Bronchial epithelial cell (primary cell): Measurements from ENCODE around the gene SNCA. TPM values are rescaled to one million over a fixed set of nuclear protein-coding genes. Genes with fewer than 3 reads are reported as not detected.
A peak's percentile ranks its signal among the peaks of the same experiment; 100 is the strongest.

Experiments
- DNase-seq: peaks from one replicate; pipeline ENCODE4 v3.0.0-alpha.2; 2010; ENCODE audit warnings: low read depth
- FAIRE-seq: peaks from 2 replicates; lab custom pipeline; 2011; peaks lifted over from hg19 to GRCh38; lab: Jason Lieb, UNC
- H3K27me3 ChIP-seq: 2 replicates; pipeline ENCODE4 v1.5.1; 2011; ENCODE audit warnings: low read length; ENCODE audit not compliant: control insufficient read depth, insufficient read depth
- H3K36me3 ChIP-seq: 2 replicates; pipeline ENCODE4 v1.5.1; 2011; ENCODE audit warnings: low read length; ENCODE audit not compliant: control insufficient read depth, insufficient read depth
- H3K4me3 ChIP-seq: 2 replicates; pipeline ENCODE4 v1.5.1; 2011; ENCODE audit warnings: mild to moderate bottlenecking, low read depth, low read length, control low read depth
- total RNA-seq: library from RNA; depleted of rRNA; stranded (reverse); fragments of >200 nt; gene quantifications from 2 replicates; pipeline ENCODE4 v1.2.1, GENCODE V29; 2014
- TF ChIP-seq, protein P1 (sequence below): IDR thresholded peaks from 2 replicates; pipeline ENCODE4 v1.5.1; 2011; ENCODE audit warnings: mild to moderate bottlenecking, moderate library complexity, low read length, control low read depth, inconsistent platforms; ENCODE audit not compliant: insufficient read depth, severe bottlenecking

Gene SNCA
- total RNA-seq, 1 donor from 2014 or later: 31.6 TPM

DNA sequence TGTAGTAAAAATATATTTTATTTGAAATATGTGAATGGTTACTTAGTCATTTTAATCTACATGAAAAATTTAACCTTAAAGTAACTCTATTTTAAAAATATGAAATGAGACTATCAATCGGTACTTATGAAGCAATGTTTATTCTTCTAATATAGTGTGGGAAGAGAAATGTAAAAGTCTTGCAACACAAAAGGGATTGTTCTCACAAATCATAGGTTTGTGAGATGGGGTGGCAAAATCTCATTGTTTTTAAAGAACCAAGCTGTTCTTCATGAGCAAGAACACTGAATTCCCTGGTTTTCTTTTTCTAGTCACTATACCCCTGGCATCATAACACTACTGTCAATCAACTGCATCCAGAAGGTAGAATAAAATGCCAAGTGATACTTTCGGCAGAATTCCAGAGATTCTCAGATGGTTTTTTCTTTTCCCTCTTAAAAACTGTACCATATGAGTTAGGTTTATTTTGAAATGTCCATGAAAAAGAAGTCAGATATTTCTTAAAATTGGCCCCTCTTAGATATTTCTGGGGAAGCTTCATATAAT, 52.2 kb downstream of the SNCA start:
- no peaks in the 10 kb centered on the region for H3K27me3 ChIP-seq
- DNase-seq: no peak
- no peak for FAIRE-seq
- TF ChIP-seq, protein P1, sequence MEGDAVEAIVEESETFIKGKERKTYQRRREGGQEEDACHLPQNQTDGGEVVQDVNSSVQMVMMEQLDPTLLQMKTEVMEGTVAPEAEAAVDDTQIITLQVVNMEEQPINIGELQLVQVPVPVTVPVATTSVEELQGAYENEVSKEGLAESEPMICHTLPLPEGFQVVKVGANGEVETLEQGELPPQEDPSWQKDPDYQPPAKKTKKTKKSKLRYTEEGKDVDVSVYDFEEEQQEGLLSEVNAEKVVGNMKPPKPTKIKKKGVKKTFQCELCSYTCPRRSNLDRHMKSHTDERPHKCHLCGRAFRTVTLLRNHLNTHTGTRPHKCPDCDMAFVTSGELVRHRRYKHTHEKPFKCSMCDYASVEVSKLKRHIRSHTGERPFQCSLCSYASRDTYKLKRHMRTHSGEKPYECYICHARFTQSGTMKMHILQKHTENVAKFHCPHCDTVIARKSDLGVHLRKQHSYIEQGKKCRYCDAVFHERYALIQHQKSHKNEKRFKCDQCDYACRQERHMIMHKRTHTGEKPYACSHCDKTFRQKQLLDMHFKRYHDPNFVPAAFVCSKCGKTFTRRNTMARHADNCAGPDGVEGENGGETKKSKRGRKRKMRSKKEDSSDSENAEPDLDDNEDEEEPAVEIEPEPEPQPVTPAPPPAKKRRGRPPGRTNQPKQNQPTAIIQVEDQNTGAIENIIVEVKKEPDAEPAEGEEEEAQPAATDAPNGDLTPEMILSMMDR: no peak
- no peaks in the 10 kb centered on the region for H3K36me3 ChIP-seq
- no peak overlapping the region for H3K4me3 ChIP-seq

DNA sequence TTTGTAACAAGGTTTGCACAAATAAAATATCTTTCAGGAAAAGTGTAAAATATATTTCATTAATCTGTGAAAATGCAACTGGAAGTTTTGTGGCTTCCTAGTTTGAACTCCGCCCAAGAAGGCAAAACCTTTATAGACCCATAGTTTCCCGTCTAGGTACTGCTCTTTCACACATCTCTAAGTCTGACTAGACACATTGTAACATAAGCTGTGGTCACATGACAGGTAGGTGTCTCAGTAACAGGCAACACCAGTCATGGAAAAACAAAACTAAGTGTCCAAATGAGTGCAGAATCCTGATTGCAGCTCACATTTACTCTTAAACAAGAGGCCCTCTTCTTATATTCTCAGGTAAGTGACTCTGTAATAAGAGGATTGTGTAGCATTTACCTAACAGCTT, 55.6 kb downstream of the SNCA start:
- H3K36me3 ChIP-seq: no peaks in the 10 kb centered on the region
- TF ChIP-seq, protein P1: no peak
- H3K4me3 ChIP-seq: no peak overlapping the region
- no peaks in the 10 kb centered on the region for H3K27me3 ChIP-seq
- DNase-seq (peak; percentile 24), FAIRE-seq (no peak)

DNA sequence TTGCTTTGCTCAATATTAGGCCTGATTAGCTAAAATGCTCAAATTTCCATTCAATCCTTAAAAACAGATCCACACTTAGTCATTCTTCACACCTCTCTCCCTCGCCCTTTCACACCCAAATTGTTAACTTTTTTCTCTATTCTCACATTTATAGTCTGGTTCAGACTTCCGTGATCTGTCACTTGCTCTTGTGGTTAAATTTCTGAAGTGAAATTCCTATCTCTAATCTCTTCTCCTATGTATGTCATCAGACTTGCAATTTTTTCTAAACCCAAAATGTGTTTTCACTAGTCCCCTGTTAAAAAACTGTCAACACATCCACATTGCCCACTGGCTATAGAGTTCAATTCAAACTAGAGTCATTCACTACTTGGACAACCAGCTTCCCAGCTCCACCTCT, 63.2 kb downstream of the SNCA start:
- TF ChIP-seq, protein P1: no peak
- Histone ChIP-seq H3K36me3 (no peaks in the 10 kb centered on the region), H3K27me3 (no peaks in the 10 kb centered on the region), H3K4me3 (no peak overlapping the region)
- DNase-seq: no peak
- FAIRE-seq: no peak

DNA sequence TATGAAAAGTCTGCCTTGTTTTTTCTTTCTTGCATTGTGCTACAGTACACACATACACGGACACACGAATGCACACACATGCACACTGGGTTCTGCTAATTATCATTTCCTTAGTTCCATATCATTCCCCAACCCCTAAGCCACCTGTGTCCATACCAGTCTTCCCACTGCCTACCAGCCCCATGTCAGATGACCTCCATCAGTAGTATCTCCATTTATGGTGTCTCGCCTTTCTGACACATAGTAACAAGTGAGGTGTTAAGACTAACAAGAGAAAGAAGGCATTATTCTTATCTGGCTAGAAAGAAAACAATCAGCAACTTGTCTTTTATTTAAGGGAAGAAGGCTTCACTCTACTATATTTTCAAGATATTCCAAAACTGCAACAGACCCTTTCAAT, 67.1 kb downstream of the SNCA start:
- TF ChIP-seq, protein P1: no peak
- Histone ChIP-seq H3K27me3 (no peaks in the 10 kb centered on the region), H3K36me3 (no peaks in the 10 kb centered on the region), H3K4me3 (no peak overlapping the region)
- no peak for DNase-seq
- no peak for FAIRE-seq

DNA sequence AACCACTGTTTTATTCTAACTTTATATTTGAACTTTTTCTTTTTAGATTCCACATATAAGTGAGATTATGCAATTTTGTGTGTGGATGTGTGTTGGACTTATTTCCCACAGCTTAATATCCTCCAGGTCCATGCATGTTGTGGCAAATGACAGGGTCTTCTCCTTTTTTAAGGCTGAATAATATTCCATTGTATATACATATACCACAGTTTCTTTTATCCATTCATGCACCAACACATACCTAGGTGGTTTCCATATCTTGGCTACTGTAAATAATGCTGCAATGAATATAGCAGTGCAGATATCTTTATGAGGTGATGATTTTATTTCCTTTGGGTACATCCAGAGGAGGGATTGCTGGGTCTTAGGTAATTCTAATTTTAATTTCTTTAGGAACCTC, 69.0 kb downstream of the SNCA start:
- TF ChIP-seq, protein P1: no peak
- Histone ChIP-seq H3K36me3 (no peaks in the 10 kb centered on the region), H3K4me3 (no peak overlapping the region), H3K27me3 (no peaks in the 10 kb centered on the region)
- no peak for DNase-seq
- no peak for FAIRE-seq

DNA sequence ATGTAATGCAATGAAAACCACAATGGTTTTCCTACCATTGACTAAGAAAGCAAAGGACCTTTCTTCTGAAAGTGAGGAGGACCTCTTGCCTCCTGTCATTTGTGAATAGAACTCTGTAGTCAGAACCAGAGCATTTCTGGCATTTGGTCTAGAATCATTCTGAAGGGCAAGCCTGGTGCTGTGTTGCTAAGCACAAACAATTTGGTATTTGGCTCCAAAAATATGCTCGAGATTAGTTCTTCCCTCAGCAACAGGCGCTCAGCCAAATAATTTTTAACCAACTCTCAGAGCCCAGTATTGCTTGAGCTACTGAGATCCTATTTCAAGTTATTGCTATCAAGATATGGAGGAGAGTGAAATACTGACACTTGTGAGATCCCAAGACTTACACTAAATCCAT, 71.0 kb downstream of the SNCA start:
- no peak overlapping the region for H3K4me3 ChIP-seq
- TF ChIP-seq, protein P1: no peak
- DNase-seq (peak; percentile 67), FAIRE-seq (no peak)
- H3K36me3 ChIP-seq: no peaks in the 10 kb centered on the region
- no peaks in the 10 kb centered on the region for H3K27me3 ChIP-seq
